Measurements from ENCODE around the gene FANK1.

FANK1 gene

GRCh38 chr10:126021833-126022500, 125.6 kb downstream of the FANK1 start:
- Histone ChIP-seq H3K36me3 (ENCODE audit: control insufficient read depth, insufficient read depth, low read length) (no peaks in the 10 kb centered on the region), H3K4me3 (ENCODE audit: low read length) (no peak overlapping the region), H3K9me3 (ENCODE audit: control insufficient read depth, low read length) (no peaks in the 10 kb centered on the region), H3K9ac (ENCODE audit: low read length) (no peak overlapping the region), H3K4me1 (ENCODE audit: control insufficient read depth, insufficient read depth, low read length) (no peaks in the 10 kb centered on the region), H3K27me3 (ENCODE audit: control insufficient read depth, insufficient read depth, low read length) (no peaks in the 10 kb centered on the region)

GRCh38 chr10:126022841-126023240, 126.5 kb downstream of the FANK1 start:
- Histone ChIP-seq H3K27me3 (ENCODE audit: control insufficient read depth, insufficient read depth, low read length) (no peaks in the 10 kb centered on the region), H3K9ac (ENCODE audit: low read length) (no peak overlapping the region), H3K9me3 (ENCODE audit: control insufficient read depth, low read length) (no peaks in the 10 kb centered on the region), H3K4me3 (ENCODE audit: low read length) (no peak overlapping the region), H3K36me3 (ENCODE audit: control insufficient read depth, insufficient read depth, low read length) (no peaks in the 10 kb centered on the region), H3K4me1 (ENCODE audit: control insufficient read depth, insufficient read depth, low read length) (no peaks in the 10 kb centered on the region)

GRCh38 chr10:126027692-126028091, 131.3 kb downstream of the FANK1 start:
- Histone ChIP-seq H3K9me3 (ENCODE audit: control insufficient read depth, low read length) (no peaks in the 10 kb centered on the region), H3K4me3 (ENCODE audit: low read length) (no peak overlapping the region), H3K27me3 (ENCODE audit: control insufficient read depth, insufficient read depth, low read length) (no peaks in the 10 kb centered on the region), H3K36me3 (ENCODE audit: control insufficient read depth, insufficient read depth, low read length) (no peaks in the 10 kb centered on the region), H3K9ac (ENCODE audit: low read length) (no peak overlapping the region), H3K4me1 (ENCODE audit: control insufficient read depth, insufficient read depth, low read length) (no peaks in the 10 kb centered on the region)

- Histone ChIP-seq H3K36me3 (ENCODE audit: control insufficient read depth, insufficient read depth, low read length) (no peaks in the 10 kb centered on the region), H3K4me3 (ENCODE audit: low read length) (no peak overlapping the region), H3K4me1 (ENCODE audit: control insufficient read depth, insufficient read depth, low read length) (no peaks in the 10 kb centered on the region), H3K27me3 (ENCODE audit: control insufficient read depth, insufficient read depth, low read length) (no peaks in the 10 kb centered on the region), H3K9me3 (ENCODE audit: control insufficient read depth, low read length) (no peaks in the 10 kb centered on the region), H3K9ac (ENCODE audit: low read length) (no peak overlapping the region)
Measured at GRCh38 chr10:126029999-126030398, 133.6 kb downstream of the FANK1 start.

- no peaks in the 10 kb centered on the region for H3K36me3 ChIP-seq (ENCODE audit: control insufficient read depth, insufficient read depth, low read length)
- H3K4me1 ChIP-seq (ENCODE audit: control insufficient read depth, insufficient read depth, low read length) = no peaks in the 10 kb centered on the region
- H3K9me3 ChIP-seq (ENCODE audit: control insufficient read depth, low read length) = no peaks in the 10 kb centered on the region
- no peak overlapping the region for H3K4me3 ChIP-seq (ENCODE audit: low read length)
- no peak overlapping the region for H3K9ac ChIP-seq (ENCODE audit: low read length)
- H3K27me3 ChIP-seq (ENCODE audit: control insufficient read depth, insufficient read depth, low read length) = no peaks in the 10 kb centered on the region
Measured at GRCh38 chr10:126034586-126034985, 138.2 kb downstream of the FANK1 start.

- no peaks in the 10 kb centered on the region for H3K4me1 ChIP-seq (ENCODE audit: control insufficient read depth, insufficient read depth, low read length)
- H3K9ac ChIP-seq (ENCODE audit: low read length) = no peak overlapping the region
- no peaks in the 10 kb centered on the region for H3K36me3 ChIP-seq (ENCODE audit: control insufficient read depth, insufficient read depth, low read length)
- no peaks in the 10 kb centered on the region for H3K9me3 ChIP-seq (ENCODE audit: control insufficient read depth, low read length)
- no peak overlapping the region for H3K4me3 ChIP-seq (ENCODE audit: low read length)
- no peaks in the 10 kb centered on the region for H3K27me3 ChIP-seq (ENCODE audit: control insufficient read depth, insufficient read depth, low read length)
Measured at GRCh38 chr10:126036515-126036914, 140.2 kb downstream of the FANK1 start.

- Histone ChIP-seq H3K36me3 (ENCODE audit: control insufficient read depth, insufficient read depth, low read length) (no peaks in the 10 kb centered on the region), H3K27me3 (ENCODE audit: control insufficient read depth, insufficient read depth, low read length) (no peaks in the 10 kb centered on the region), H3K9ac (ENCODE audit: low read length) (no peak overlapping the region), H3K4me1 (ENCODE audit: control insufficient read depth, insufficient read depth, low read length) (peaks cover 11% of the 10 kb centered on the region), H3K4me3 (ENCODE audit: low read length) (no peak overlapping the region), H3K9me3 (ENCODE audit: control insufficient read depth, low read length) (no peaks in the 10 kb centered on the region)
Measured at GRCh38 chr10:126037946-126038345, 141.6 kb downstream of the FANK1 start.

- Histone ChIP-seq H3K27me3 (ENCODE audit: control insufficient read depth, insufficient read depth, low read length) (no peaks in the 10 kb centered on the region), H3K4me1 (ENCODE audit: control insufficient read depth, insufficient read depth, low read length) (peaks cover 12% of the 10 kb centered on the region), H3K4me3 (ENCODE audit: low read length) (no peak overlapping the region), H3K9ac (ENCODE audit: low read length) (no peak overlapping the region), H3K9me3 (ENCODE audit: control insufficient read depth, low read length) (no peaks in the 10 kb centered on the region), H3K36me3 (ENCODE audit: control insufficient read depth, insufficient read depth, low read length) (no peaks in the 10 kb centered on the region)
Measured at GRCh38 chr10:126041117-126041516, 144.8 kb downstream of the FANK1 start.

- H3K4me1 ChIP-seq (ENCODE audit: control insufficient read depth, insufficient read depth, low read length) = peaks cover 12% of the 10 kb centered on the region
- H3K36me3 ChIP-seq (ENCODE audit: control insufficient read depth, insufficient read depth, low read length) = no peaks in the 10 kb centered on the region
- no peaks in the 10 kb centered on the region for H3K27me3 ChIP-seq (ENCODE audit: control insufficient read depth, insufficient read depth, low read length)
- no peak overlapping the region for H3K9ac ChIP-seq (ENCODE audit: low read length)
- no peak overlapping the region for H3K4me3 ChIP-seq (ENCODE audit: low read length)
- no peaks in the 10 kb centered on the region for H3K9me3 ChIP-seq (ENCODE audit: control insufficient read depth, low read length)
Measured at GRCh38 chr10:126041804-126042231, 145.5 kb downstream of the FANK1 start.

- H3K4me3 ChIP-seq (ENCODE audit: low read length) = no peak overlapping the region
- H3K9ac ChIP-seq (ENCODE audit: low read length) = no peak overlapping the region
- no peaks in the 10 kb centered on the region for H3K27me3 ChIP-seq (ENCODE audit: control insufficient read depth, insufficient read depth, low read length)
- H3K9me3 ChIP-seq (ENCODE audit: control insufficient read depth, low read length) = no peaks in the 10 kb centered on the region
- peaks cover 12% of the 10 kb centered on the region for H3K4me1 ChIP-seq (ENCODE audit: control insufficient read depth, insufficient read depth, low read length)
- no peaks in the 10 kb centered on the region for H3K36me3 ChIP-seq (ENCODE audit: control insufficient read depth, insufficient read depth, low read length)
Measured at GRCh38 chr10:126042354-126042753, 146.0 kb downstream of the FANK1 start.

GRCh38 chr10:126042906-126043305, 146.5 kb downstream of the FANK1 start:
- Histone ChIP-seq H3K27me3 (ENCODE audit: control insufficient read depth, insufficient read depth, low read length) (no peaks in the 10 kb centered on the region), H3K36me3 (ENCODE audit: control insufficient read depth, insufficient read depth, low read length) (no peaks in the 10 kb centered on the region), H3K9ac (ENCODE audit: low read length) (no peak overlapping the region), H3K4me1 (ENCODE audit: control insufficient read depth, insufficient read depth, low read length) (peaks cover 12% of the 10 kb centered on the region), H3K4me3 (ENCODE audit: low read length) (no peak overlapping the region), H3K9me3 (ENCODE audit: control insufficient read depth, low read length) (no peaks in the 10 kb centered on the region)

GRCh38 chr10:126043389-126043788, 147.0 kb downstream of the FANK1 start:
- Histone ChIP-seq H3K27me3 (ENCODE audit: control insufficient read depth, insufficient read depth, low read length) (no peaks in the 10 kb centered on the region), H3K9ac (ENCODE audit: low read length) (no peak overlapping the region), H3K4me3 (ENCODE audit: low read length) (no peak overlapping the region), H3K4me1 (ENCODE audit: control insufficient read depth, insufficient read depth, low read length) (peaks cover 12% of the 10 kb centered on the region), H3K36me3 (ENCODE audit: control insufficient read depth, insufficient read depth, low read length) (no peaks in the 10 kb centered on the region), H3K9me3 (ENCODE audit: control insufficient read depth, low read length) (no peaks in the 10 kb centered on the region)

GRCh38 chr10:126045861-126046260, 149.5 kb downstream of the FANK1 start:
- Histone ChIP-seq H3K9me3 (ENCODE audit: control insufficient read depth, low read length) (no peaks in the 10 kb centered on the region), H3K9ac (ENCODE audit: low read length) (no peak overlapping the region), H3K27me3 (ENCODE audit: control insufficient read depth, insufficient read depth, low read length) (no peaks in the 10 kb centered on the region), H3K4me1 (ENCODE audit: control insufficient read depth, insufficient read depth, low read length) (peaks cover 12% of the 10 kb centered on the region), H3K4me3 (ENCODE audit: low read length) (no peak overlapping the region), H3K36me3 (ENCODE audit: control insufficient read depth, insufficient read depth, low read length) (no peaks in the 10 kb centered on the region)

All from mucosa of stomach (tissue), 1 donor.